Right renal cortex interstitium (tissue), 3 donors: ENCODE data around the gene ARHGEF7. TPM values are rescaled to one million over a fixed set of nuclear protein-coding genes. Genes with fewer than 3 reads are reported as not detected.
"Not testable (repeated sequence)": the region's sequence is repeated elsewhere in the genome, so short reads cannot be mapped to it uniquely, and the experiment has no call there.

Experiments used
- DNase-seq, 3 donors: peaks; one replicate each; pipeline ENCODE4 v3.0.0-alpha.2; 2013; ENCODE audit warnings: low read depth in 3 of 3, low spot score in 2 of 3
- polyA plus RNA-seq, 3 donors: library from polyadenylated mRNA; unstranded; fragments of 120-200 nt; gene quantifications; one replicate each; pipeline ENCODE4 v1.2.1, GENCODE V29; 2013; ENCODE audit not compliant: insufficient read length in 3 of 3

The ARHGEF7 gene
- polyA plus RNA-seq, 3 donors, result 56.1 to 66.4 (median 61.8) TPM

GRCh38 chr13:111187960-111188541, 72.9 kb downstream of the ARHGEF7 start:
- DNase-seq, result no peak

GRCh38 chr13:111189064-111189505, 74.0 kb downstream of the ARHGEF7 start:
- DNase-seq, result not testable (repeated sequence)

DNA sequence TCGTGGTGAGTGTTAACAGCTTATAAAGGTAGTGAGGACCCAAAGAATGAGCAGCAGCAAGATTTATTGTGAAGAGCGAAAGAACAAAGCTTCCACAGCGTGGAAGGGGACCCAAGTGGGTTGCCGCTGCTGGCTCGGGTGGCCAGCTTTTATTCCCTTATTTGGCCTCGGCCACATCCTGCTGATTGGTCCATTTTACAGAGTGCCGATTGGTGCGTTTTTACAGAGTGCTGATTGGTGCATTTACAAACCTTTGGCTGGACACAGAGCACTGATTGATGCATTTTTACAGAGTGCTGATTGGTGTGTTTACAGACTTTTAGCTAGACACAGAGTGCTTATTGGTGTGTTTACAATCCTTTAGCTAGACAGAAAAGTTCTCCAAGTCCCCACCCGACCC, 74.4 kb downstream of the ARHGEF7 start:
- DNase-seq, result not testable (repeated sequence)

- DNase-seq, result not testable (repeated sequence)
These were observed 78.1 kb downstream of the ARHGEF7 start for GRCh38 chr13:111193223-111193622.

- not testable (repeated sequence) for DNase-seq
These were observed 79.5 kb downstream of the ARHGEF7 start for GRCh38 chr13:111194651-111195050.

DNA sequence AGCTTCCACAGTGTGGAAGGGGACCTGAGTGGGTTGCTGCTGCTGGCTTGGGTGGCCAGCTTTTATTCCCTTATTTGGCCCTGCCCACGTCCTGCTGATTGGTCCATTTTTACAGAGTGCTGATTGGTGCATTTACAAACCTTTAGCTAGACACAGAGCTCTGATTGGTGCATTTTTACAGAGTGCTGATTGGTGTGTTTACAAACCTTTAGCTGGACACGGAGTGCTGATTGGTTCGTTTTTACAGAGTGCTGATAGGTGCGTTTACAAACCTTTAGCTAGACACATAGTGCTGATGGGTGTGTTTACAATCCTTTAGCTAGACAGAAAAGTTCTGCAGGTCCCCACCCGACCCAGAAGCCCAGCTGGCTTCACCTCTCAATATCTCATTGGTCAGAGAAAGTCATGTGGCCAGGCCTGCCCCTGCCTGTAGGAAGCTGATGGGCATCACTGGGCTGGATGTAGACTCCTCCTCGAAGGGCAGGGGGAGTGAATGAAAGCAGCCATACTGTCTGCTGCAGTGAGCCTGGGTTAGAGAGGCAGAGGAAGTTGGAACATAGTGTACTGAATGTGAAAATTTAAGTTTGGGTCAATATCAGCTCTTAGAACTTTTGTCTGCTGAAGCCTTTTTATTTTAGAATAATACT, 83.7 kb downstream of the ARHGEF7 start:
- DNase-seq, result not testable (repeated sequence)

GRCh38 chr13:111201304-111201940, 86.3 kb downstream of the ARHGEF7 start:
- DNase-seq, result no peak

DNA sequence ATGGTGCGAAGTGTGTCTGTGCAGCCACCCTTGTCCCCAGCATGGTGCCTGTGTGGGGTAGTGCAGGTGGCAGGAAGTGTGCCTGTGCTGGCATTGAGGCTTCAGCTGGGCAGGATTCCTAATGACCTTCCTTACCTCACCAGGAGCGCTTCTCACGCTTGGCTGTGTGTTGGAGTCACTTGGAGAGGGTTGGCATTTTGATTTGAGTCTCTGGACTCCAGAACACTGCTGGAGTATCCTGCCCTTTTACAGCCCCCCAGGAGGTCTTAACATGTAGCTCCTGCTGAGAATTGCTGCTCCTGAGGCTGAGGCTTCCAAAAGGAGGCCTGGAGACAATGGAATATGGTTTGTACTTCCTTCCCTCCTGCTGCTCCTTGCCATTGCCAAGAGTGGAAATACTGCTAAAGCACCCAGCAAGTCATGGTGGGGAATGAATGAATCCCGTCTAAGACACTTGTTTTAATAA, 87.1 kb downstream of the ARHGEF7 start:
- DNase-seq, result no peak

DNA sequence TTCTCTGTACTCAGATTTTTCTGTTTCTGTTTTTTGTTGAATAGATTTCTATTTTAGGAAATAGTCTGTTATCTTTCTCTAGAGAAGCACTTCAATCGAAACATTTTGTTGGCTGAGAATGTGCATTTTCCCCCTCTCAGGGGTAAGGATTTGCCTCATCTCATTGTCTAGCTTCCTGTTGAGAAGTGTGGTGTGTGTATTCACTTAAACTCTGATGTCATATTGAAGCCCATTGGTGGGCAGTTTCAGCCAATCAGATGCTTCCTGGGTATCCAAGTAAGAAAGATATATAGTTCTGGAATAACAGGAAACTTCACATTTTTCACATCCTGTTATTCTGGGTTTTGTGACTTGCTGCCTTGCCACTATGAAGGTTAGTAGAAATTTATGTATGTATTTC, 87.6 kb downstream of the ARHGEF7 start:
- peak in 1 of 3 donors; percentile 59 for DNase-seq

DNA sequence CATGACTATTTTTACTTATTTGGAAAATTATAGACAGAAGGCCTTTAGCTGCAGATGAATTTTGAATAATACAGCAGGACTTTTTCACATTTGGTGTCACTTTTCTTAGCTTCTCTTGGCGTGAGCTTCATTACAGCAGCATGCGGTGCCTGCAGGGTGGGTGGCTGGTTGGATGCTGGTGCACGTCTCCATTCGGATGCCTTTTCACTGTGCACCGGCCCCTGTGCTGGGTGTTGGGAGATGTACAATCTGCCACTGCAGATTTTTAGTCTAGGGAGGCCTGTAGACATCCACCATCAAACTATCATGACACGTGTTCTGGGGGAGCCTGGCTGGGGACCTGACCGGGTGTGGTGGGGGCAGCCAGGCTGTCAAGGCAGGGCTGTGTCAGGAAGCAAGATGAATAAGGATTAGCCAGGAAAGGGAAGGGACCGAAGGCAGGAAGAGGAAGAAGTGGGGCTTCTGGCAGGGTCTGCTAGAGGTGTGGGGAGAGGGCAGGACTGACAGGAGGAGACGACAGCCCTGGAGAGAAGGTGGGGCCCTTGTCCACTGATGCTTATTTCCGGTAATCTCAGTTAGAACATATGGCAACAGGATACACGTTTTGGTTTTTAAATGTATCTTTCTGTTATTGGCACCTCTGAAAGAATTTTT, 88.8 kb downstream of the ARHGEF7 start:
- no peak for DNase-seq

GRCh38 chr13:111204438-111205177, 89.5 kb downstream of the ARHGEF7 start:
- no peak for DNase-seq

- DNase-seq, result no peak
These were observed 91.0 kb downstream of the ARHGEF7 start for GRCh38 chr13:111206148-111206547.

- no peak for DNase-seq
These were observed 94.5 kb downstream of the ARHGEF7 start for GRCh38 chr13:111209613-111210012.

DNA sequence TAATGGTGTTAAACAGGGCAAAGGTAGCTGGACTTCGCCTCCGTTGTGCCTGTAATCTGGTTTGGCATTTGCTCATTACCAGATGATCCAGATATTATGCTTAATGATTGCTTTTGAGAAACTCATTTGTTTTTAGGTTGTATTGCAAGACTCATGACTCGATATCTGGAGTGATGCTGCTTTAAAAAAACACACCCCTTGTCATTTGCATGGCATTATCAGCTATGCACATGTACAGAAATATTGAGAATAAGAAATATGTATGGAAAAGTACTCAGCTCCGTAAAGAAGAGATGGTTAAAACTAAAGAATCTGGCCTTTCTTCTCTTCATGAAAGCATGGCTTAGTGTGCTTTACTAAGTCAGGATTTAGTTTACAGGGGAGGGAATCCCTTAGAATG, 95.0 kb downstream of the ARHGEF7 start:
- no peak for DNase-seq

- DNase-seq, result no peak
These were observed 95.7 kb downstream of the ARHGEF7 start for GRCh38 chr13:111210544-111211469.

DNA sequence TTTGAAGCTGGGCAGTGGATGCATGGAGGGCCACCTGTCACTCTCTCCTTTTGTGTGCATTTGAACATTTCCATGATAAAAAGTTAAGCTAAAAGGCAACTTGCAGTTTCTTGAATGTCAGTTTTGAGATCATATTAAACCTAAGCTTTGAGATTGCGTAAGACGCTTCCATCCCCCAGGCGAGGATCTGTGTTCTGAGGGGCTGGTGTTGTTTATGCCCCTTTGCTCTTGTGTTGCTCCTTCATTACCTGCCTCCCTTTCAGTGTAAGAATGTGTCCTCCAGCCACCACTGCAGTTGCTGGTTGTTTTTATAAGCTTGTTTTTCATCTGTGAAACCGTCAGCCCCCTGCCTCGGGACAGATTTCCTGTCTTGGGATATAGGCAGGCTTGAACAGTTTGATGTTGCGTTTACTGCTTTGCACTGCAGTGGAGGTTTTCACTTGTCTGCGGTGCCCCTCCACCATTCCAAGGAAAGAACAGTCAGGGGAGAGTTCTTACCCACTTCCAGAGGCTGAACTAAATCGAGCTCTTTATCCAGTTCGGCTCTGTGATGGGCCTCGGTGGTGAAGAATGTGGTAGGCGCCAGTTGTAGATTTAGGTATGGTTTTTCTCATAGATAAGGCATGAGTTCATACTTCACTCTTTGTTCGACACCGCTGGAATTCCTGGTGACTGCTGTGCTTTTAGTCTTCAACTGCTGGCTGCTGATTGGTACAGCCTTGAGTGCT, 96.8 kb downstream of the ARHGEF7 start:
- no peak for DNase-seq

- DNase-seq, result no peak
These were observed 97.4 kb downstream of the ARHGEF7 start for GRCh38 chr13:111212517-111212873.

DNA sequence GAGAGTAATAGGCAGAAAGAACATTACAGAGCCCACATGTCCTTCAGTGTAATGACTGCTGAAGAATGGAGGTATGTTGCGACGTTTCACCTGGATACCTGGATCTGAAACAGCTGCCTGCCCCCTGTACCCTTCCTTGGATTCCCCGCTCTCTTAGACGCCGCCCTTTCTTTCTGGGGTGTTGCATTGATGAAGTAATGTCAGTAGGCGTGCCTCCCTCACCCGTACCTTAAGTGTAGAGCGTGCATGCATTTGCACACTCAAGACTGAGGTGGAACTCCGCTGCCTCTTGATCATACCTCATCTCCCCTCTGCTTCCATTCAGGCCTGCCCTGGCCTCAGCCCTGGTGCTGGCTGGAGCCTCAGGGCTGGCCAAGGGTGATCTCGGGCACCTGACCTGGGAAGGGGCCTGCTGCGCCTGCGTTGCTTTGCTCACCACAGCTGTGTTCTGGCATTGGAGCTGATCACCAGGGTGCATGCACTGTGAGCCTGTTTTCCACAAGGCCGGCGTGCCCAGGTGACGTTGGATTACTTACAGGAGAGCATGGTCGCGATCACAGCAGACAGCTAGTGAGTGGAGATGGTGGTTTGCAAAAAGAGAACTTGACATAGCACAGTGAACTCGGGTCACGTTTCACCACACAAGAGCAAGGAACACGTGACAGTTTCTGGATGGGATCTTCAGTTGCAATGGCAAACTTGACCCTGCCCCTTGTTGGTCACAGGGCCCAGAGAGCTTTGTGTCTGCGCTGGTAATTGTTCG, 99.0 kb downstream of the ARHGEF7 start:
- no peak for DNase-seq
